SK-N-SH (cell line): ENCODE results near the gene TAF1D. TPM values are rescaled to one million over a fixed set of nuclear protein-coding genes. Genes with fewer than 3 reads are reported as not detected.

Source experiments
- CTCF ChIA-PET: fragments of 300-600, 350-600 bp; formaldehyde crosslinking; extraction: SDS; loops from one replicate; lab custom pipeline; 2021; lab: Yijun Ruan, JAX
- POLR2A ChIA-PET: fragments of 350-600 bp; sonication (Branson Sonifier 250); formaldehyde crosslinking; extraction: SDS; loops from one replicate; lab custom pipeline; 2020; ENCODE audit warnings: antibody characterized with exemption, inconsistent platforms; lab: Yijun Ruan, JAX
- DNase-seq: peaks from one replicate; pipeline ENCODE4 v3.0.0; 2012
- H2AFZ ChIP-seq: fragments of 200-600 bp; sonication (generic); 2 replicates; pipeline ENCODE4 v1.8.1; 2016; ENCODE audit warnings: antibody characterized with exemption, mild to moderate bottlenecking, low read depth
- H3F3A ChIP-seq: fragments of 200-600 bp; sonication (generic); replicated peaks from 2 replicates; pipeline ENCODE3; 2016; ENCODE audit warnings: antibody characterized with exemption, mild to moderate bottlenecking; ENCODE audit not compliant: insufficient read depth
- H3K27ac ChIP-seq, 2 experiments: fragments of 200-500 bp in 1 of 2; fragments of 200-600 bp in 1 of 2; sonication (Bioruptor generic) in 1 of 2; sonication (generic), shearing (Covaris generic) in 1 of 2; 2 replicates each; pipeline versions ENCODE4 v1.5.1 to v1.6.1; 2014 to 2016; ENCODE audit warnings: low read depth in 2 of 2, inconsistent platforms in 1 of 2, low read length in 1 of 2, mild to moderate bottlenecking in 1 of 2, mixed read lengths in 1 of 2
- H3K27me3 ChIP-seq: fragments of 200-600 bp; sonication (generic), shearing (Covaris generic); 2 replicates; pipeline ENCODE4 v1.6.1; 2016; ENCODE audit warnings: mixed run types; ENCODE audit not compliant: insufficient read depth
- H3K36me3 ChIP-seq, 2 experiments: fragments of 200-500 bp in 1 of 2; fragments of 200-600 bp in 1 of 2; sonication (Bioruptor generic) in 1 of 2; sonication (generic) in 1 of 2; replicated peaks in 1 of 2; 2 replicates each; pipeline versions ENCODE3 to v1.5.1; 2014 to 2016; ENCODE audit warnings: low read length in 1 of 2, mild to moderate bottlenecking in 1 of 2; ENCODE audit not compliant: insufficient read depth in 2 of 2, control insufficient read depth in 1 of 2
- H3K4me1 ChIP-seq, 2 experiments: fragments of 200-500 bp in 1 of 2; fragments of 200-600 bp in 1 of 2; sonication (Bioruptor generic) in 1 of 2; sonication (generic), shearing (Covaris generic) in 1 of 2; 2 replicates each; pipeline versions ENCODE4 v1.5.1 to v1.6.1; 2014 to 2016; ENCODE audit warnings: low read depth in 1 of 2, low read length in 1 of 2, mixed run types in 1 of 2; ENCODE audit not compliant: insufficient read depth in 2 of 2, control insufficient read depth in 1 of 2
- H3K4me2 ChIP-seq: fragments of 200-600 bp; sonication (generic), shearing (Covaris generic); 2 replicates; pipeline ENCODE4 v1.6.1; 2017; ENCODE audit warnings: mixed run types
- H3K4me3 ChIP-seq, 2 experiments: fragments of 200-500 bp in 1 of 2; fragments of 200-600 bp in 1 of 2; sonication (Bioruptor generic) in 1 of 2; sonication (generic), shearing (Covaris generic) in 1 of 2; 2 replicates each; pipeline versions ENCODE4 v1.5.1 to v1.8.1; 2014 to 2016; ENCODE audit warnings: low read depth in 2 of 2, inconsistent platforms in 1 of 2, low read length in 1 of 2, mild to moderate bottlenecking in 1 of 2, mixed read lengths in 1 of 2, moderate library complexity in 1 of 2
- H3K79me2 ChIP-seq: fragments of 200-600 bp; sonication (generic); 2 replicates; pipeline ENCODE4 v1.8.1; 2017; ENCODE audit warnings: mild to moderate bottlenecking; ENCODE audit not compliant: insufficient read depth
- H3K9ac ChIP-seq: fragments of 200-600 bp; sonication (generic); 2 replicates; pipeline ENCODE4 v1.6.1; 2017; ENCODE audit warnings: mixed run types
- H3K9me2 ChIP-seq: fragments of 200-600 bp; sonication (generic); 2 replicates; pipeline ENCODE4 v1.6.1; 2017; ENCODE audit warnings: mixed run types
- H3K9me3 ChIP-seq: fragments of 200-600 bp; sonication (generic); 2 replicates; pipeline ENCODE4 v1.6.1; 2017; ENCODE audit warnings: mixed run types, mild to moderate bottlenecking, moderate library complexity
- H4K20me1 ChIP-seq: fragments of 200-600 bp; sonication (generic); 2 replicates; pipeline ENCODE4 v1.6.1; 2017; ENCODE audit warnings: mild to moderate bottlenecking, mixed run types; ENCODE audit not compliant: insufficient read depth
- FOSL2 ChIP-seq: IDR thresholded peaks from 2 replicates; pipeline ENCODE4 v1.4.0; 2012; ENCODE audit warnings: low read depth, mild to moderate bottlenecking, moderate library complexity, borderline replicate concordance
- FOXJ3 ChIP-seq: sonication (generic); formaldehyde crosslinking; IDR thresholded peaks from 2 replicates; pipeline ENCODE4 v1.5.1; 2020; ENCODE audit warnings: mild to moderate bottlenecking, missing genetic modification reagents
- FOXM1 ChIP-seq: IDR thresholded peaks from 2 replicates; pipeline ENCODE4 v1.4.0; 2012; ENCODE audit warnings: low read depth, mild to moderate bottlenecking
- GATA2 ChIP-seq: sonication (generic); formaldehyde crosslinking; IDR thresholded peaks from 2 replicates; pipeline ENCODE4 v1.5.0; 2020; ENCODE audit warnings: mild to moderate bottlenecking, missing genetic modification reagents
- JUND ChIP-seq: IDR thresholded peaks from 2 replicates; pipeline ENCODE4 v1.4.0; 2012
- MXI1 ChIP-seq: IDR thresholded peaks from 2 replicates; pipeline ENCODE4 v1.6.1; 2012; ENCODE audit warnings: mild to moderate bottlenecking, low read depth, low read length, improper control_type of control experiment
- NFIC ChIP-seq: IDR thresholded peaks from 2 replicates; pipeline ENCODE4 v1.4.0; 2012; ENCODE audit warnings: borderline replicate concordance
- RAD21 ChIP-seq: IDR thresholded peaks from 2 replicates; pipeline ENCODE4 v1.6.1; 2012; ENCODE audit warnings: mild to moderate bottlenecking, low read length
- RCOR1 ChIP-seq: fragments of 150-350 bp; IDR thresholded peaks from 2 replicates; pipeline ENCODE4 v1.6.1; 2017; ENCODE audit warnings: antibody characterized with exemption, low read length
- RFX5 ChIP-seq: IDR thresholded peaks from 2 replicates; pipeline ENCODE4 v1.6.1; 2012; ENCODE audit warnings: mild to moderate bottlenecking, improper control_type of control experiment, low read length
- RXRA ChIP-seq: IDR thresholded peaks from 2 replicates; pipeline ENCODE4 v1.4.0; 2012; ENCODE audit warnings: low read depth, mild to moderate bottlenecking, borderline replicate concordance
- SIN3A ChIP-seq: IDR thresholded peaks from 2 replicates; pipeline ENCODE4 v1.6.1; 2012; ENCODE audit warnings: low read depth, mild to moderate bottlenecking, low read length, moderate library complexity, borderline replicate concordance
- SMC3 ChIP-seq: IDR thresholded peaks from 2 replicates; pipeline ENCODE4 v1.6.1; 2012; ENCODE audit warnings: low read depth, low read length, improper control_type of control experiment
- TAF1 ChIP-seq: IDR thresholded peaks from 2 replicates; pipeline ENCODE4 v1.6.1; 2012; ENCODE audit warnings: low read depth, mild to moderate bottlenecking, low read length, moderate library complexity, borderline replicate concordance
- TCF12 ChIP-seq: IDR thresholded peaks from 2 replicates; pipeline ENCODE4 v1.4.0; 2012
- TEAD4 ChIP-seq: IDR thresholded peaks from 2 replicates; pipeline ENCODE4 v1.4.0; 2012; ENCODE audit warnings: mild to moderate bottlenecking, borderline replicate concordance; ENCODE audit not compliant: insufficient read depth
- YY1 ChIP-seq: IDR thresholded peaks from 2 replicates; pipeline ENCODE4 v1.4.0; 2012; ENCODE audit warnings: low read depth, mild to moderate bottlenecking
- WGBS: methylation state at CpG from one replicate; pipeline ENCODE4 v1.1.6; 2017; ENCODE audit warnings: low lambda C conversion rate; 5-methylcytosine and 5-hydroxymethylcytosine counted together
- polyA plus RNA-seq, 3 experiments: library from polyadenylated mRNA; depleted of rRNA; stranded (reverse); fragments of >200 nt; gene quantifications; 2 replicates each; pipeline ENCODE4 v1.2.3, GENCODE V29; 2012
- TF ChIP-seq, protein P1 (sequence below): fragments of 200-600 bp; sonication (generic); IDR thresholded peaks from 2 replicates; pipeline ENCODE4 v1.6.1; 2017; ENCODE audit warnings: antibody characterized with exemption, mild to moderate bottlenecking, moderate library complexity
- TF ChIP-seq, protein P2 (sequence below): IDR thresholded peaks from 2 replicates; pipeline ENCODE4 v1.6.1; 2012; ENCODE audit warnings: mild to moderate bottlenecking, low read depth, low read length, moderate library complexity
- TF ChIP-seq, protein P3 (sequence below): fragments of 150-350 bp; IDR thresholded peaks from 2 replicates; pipeline ENCODE4 v1.6.1; 2017; ENCODE audit warnings: antibody characterized with exemption, low read length, low read depth, borderline replicate concordance
- TF ChIP-seq, protein P4 (sequence below): IDR thresholded peaks from 2 replicates; pipeline ENCODE4 v1.4.0; 2012; ENCODE audit warnings: low read depth, borderline replicate concordance

TAF1D gene
- polyA plus RNA-seq, 1 of the 3 experiments (the other 2 are of a cell fraction) = 56.7 TPM

DNA sequence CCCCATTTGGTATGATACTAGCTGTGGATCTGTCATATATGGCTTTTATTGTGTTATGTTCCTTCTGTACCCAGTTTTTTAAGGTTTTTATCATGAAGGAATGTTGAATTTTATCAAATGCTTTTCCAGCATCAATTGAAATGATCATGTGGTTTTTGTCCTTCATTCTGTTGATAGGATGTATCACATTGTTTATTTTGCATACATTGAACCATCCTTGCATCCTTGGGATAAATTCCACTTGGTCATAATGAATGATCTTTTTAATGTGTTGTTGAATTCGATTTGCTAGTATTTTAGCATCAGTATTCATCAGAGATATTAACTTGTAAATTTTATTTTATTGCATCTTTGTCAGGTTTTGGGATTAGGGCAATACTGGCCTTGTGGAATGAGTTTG is 31.1 kb downstream of the TAF1D start:
- Histone ChIP-seq H3K9me3 (peaks cover 24% of the 10 kb centered on the region; the same call in 1 of the 2 replicates), H3K27me3 (no peaks in the 10 kb centered on the region), H2AFZ (no peak overlapping the region), H3K4me2 (no peak overlapping the region), H4K20me1 (no peaks in the 10 kb centered on the region), H3K4me1 (no peaks in the 10 kb centered on the region), H3K79me2 (peaks cover 41% of the 10 kb centered on the region; the same call in 1 of the 2 replicates), H3K27ac (no peak overlapping the region), H3K36me3 (peaks cover 60 to 83% of the 10 kb centered on the region in 2 experiments), H3K9me2 (no peaks in the 10 kb centered on the region), H3K9ac (no peak overlapping the region), H3K4me3 (no peak overlapping the region), H3F3A (peaks cover 7% of the 10 kb centered on the region)
- no peak for DNase-seq
- 94% methylated on average over 1 of the region's 1 CpG for WGBS
- POLR2A ChIA-PET = no interaction called here
- TF ChIP-seq GATA2 (CRISPR knock-in tag) = no peak
- TF ChIP-seq MXI1 = no peak
- no peak for TF ChIP-seq JUND
- TF ChIP-seq FOSL2 = no peak
- no peak for TF ChIP-seq SMC3
- TF ChIP-seq RXRA = no peak
- TF ChIP-seq NFIC = no peak
- TF ChIP-seq, protein P1, sequence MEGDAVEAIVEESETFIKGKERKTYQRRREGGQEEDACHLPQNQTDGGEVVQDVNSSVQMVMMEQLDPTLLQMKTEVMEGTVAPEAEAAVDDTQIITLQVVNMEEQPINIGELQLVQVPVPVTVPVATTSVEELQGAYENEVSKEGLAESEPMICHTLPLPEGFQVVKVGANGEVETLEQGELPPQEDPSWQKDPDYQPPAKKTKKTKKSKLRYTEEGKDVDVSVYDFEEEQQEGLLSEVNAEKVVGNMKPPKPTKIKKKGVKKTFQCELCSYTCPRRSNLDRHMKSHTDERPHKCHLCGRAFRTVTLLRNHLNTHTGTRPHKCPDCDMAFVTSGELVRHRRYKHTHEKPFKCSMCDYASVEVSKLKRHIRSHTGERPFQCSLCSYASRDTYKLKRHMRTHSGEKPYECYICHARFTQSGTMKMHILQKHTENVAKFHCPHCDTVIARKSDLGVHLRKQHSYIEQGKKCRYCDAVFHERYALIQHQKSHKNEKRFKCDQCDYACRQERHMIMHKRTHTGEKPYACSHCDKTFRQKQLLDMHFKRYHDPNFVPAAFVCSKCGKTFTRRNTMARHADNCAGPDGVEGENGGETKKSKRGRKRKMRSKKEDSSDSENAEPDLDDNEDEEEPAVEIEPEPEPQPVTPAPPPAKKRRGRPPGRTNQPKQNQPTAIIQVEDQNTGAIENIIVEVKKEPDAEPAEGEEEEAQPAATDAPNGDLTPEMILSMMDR = no peak
- TF ChIP-seq RAD21 = no peak
- no peak for TF ChIP-seq TAF1
- no peak for TF ChIP-seq TEAD4
- no peak for TF ChIP-seq RFX5
- TF ChIP-seq FOXM1 = no peak
- CTCF ChIA-PET = interaction anchor here (0.6 to 1.5 kb wide), 2 partner anchors 476 to 805 kb away, joined by 3 read pairs; no protein-coding TSS in a partner anchor

DNA sequence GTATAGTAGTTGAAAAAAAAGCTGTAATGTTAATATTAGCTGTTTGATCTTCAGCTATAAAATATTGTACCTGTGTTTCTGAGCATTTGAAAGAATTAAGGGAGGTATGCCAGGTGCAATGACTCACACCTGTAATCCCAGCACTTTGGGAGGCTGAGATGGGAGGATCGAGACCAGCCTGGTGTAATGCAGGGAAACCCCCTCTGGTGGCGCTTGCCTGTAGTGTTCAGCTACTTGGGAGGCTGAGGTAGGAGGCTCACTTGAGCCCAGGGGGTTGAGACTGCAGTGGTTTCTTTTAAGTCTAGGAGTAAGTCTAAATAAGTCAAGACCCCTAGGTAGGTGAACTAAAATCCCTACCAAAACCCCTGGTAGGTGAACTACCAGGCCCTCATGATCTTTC is 37.1 kb downstream of the TAF1D start:
- no peaks in the 10 kb centered on the region for H3K9me2 ChIP-seq
- no peaks in the 10 kb centered on the region for H3K4me1 ChIP-seq
- no peaks in the 10 kb centered on the region for H4K20me1 ChIP-seq
- H3K4me3 ChIP-seq = no peak overlapping the region
- H3K79me2 ChIP-seq = no peaks in the 10 kb centered on the region; the same call in 1 of the 2 replicates
- H3K9me3 ChIP-seq = peaks cover 3% of the 10 kb centered on the region; the same call in 1 of the 2 replicates
- no peak overlapping the region for H3K27ac ChIP-seq
- peaks cover 56 to 88% of the 10 kb centered on the region in 2 experiments for H3K36me3 ChIP-seq
- H2AFZ ChIP-seq = no peak overlapping the region
- H3K9ac ChIP-seq = no peak overlapping the region
- no peak overlapping the region for H3K4me2 ChIP-seq
- ChIA-PET CTCF (no interaction called here), POLR2A (interaction anchor here (0.7 kb wide), 1 partner anchor 1386 kb away, joined by 5 read pairs; the partner anchor contains the start of gene ENDOD1)
- no peak for DNase-seq
- no peaks in the 10 kb centered on the region for H3K27me3 ChIP-seq
- no peaks in the 10 kb centered on the region for H3F3A ChIP-seq
- 100% methylated on average over 2 of the region's 2 CpGs for WGBS
- TF ChIP-seq FOXM1 = no peak
- no peak for TF ChIP-seq RCOR1
- no peak for TF ChIP-seq JUND
- TF ChIP-seq, protein P2, sequence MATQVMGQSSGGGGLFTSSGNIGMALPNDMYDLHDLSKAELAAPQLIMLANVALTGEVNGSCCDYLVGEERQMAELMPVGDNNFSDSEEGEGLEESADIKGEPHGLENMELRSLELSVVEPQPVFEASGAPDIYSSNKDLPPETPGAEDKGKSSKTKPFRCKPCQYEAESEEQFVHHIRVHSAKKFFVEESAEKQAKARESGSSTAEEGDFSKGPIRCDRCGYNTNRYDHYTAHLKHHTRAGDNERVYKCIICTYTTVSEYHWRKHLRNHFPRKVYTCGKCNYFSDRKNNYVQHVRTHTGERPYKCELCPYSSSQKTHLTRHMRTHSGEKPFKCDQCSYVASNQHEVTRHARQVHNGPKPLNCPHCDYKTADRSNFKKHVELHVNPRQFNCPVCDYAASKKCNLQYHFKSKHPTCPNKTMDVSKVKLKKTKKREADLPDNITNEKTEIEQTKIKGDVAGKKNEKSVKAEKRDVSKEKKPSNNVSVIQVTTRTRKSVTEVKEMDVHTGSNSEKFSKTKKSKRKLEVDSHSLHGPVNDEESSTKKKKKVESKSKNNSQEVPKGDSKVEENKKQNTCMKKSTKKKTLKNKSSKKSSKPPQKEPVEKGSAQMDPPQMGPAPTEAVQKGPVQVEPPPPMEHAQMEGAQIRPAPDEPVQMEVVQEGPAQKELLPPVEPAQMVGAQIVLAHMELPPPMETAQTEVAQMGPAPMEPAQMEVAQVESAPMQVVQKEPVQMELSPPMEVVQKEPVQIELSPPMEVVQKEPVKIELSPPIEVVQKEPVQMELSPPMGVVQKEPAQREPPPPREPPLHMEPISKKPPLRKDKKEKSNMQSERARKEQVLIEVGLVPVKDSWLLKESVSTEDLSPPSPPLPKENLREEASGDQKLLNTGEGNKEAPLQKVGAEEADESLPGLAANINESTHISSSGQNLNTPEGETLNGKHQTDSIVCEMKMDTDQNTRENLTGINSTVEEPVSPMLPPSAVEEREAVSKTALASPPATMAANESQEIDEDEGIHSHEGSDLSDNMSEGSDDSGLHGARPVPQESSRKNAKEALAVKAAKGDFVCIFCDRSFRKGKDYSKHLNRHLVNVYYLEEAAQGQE = no peak
- TF ChIP-seq, protein P3, sequence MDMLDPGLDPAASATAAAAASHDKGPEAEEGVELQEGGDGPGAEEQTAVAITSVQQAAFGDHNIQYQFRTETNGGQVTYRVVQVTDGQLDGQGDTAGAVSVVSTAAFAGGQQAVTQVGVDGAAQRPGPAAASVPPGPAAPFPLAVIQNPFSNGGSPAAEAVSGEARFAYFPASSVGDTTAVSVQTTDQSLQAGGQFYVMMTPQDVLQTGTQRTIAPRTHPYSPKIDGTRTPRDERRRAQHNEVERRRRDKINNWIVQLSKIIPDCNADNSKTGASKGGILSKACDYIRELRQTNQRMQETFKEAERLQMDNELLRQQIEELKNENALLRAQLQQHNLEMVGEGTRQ = no peak
- TF ChIP-seq SIN3A = no peak
- TF ChIP-seq, protein P4, sequence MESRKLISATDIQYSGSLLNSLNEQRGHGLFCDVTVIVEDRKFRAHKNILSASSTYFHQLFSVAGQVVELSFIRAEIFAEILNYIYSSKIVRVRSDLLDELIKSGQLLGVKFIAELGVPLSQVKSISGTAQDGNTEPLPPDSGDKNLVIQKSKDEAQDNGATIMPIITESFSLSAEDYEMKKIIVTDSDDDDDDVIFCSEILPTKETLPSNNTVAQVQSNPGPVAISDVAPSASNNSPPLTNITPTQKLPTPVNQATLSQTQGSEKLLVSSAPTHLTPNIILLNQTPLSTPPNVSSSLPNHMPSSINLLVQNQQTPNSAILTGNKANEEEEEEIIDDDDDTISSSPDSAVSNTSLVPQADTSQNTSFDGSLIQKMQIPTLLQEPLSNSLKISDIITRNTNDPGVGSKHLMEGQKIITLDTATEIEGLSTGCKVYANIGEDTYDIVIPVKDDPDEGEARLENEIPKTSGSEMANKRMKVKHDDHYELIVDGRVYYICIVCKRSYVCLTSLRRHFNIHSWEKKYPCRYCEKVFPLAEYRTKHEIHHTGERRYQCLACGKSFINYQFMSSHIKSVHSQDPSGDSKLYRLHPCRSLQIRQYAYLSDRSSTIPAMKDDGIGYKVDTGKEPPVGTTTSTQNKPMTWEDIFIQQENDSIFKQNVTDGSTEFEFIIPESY = no peak
- TF ChIP-seq FOXJ3 (CRISPR knock-in tag) = no peak
- TF ChIP-seq YY1 = no peak
- no peak for TF ChIP-seq TEAD4
- no peak for TF ChIP-seq TCF12
